Keratinocyte (primary cell): ENCODE results near the gene CHST8. TPM values are rescaled to one million over a fixed set of nuclear protein-coding genes. Genes with fewer than 3 reads are reported as not detected.

Source experiments
- DNase-seq: peaks from one replicate; pipeline ENCODE4 v3.0.0-alpha.2; 2011; ENCODE audit warnings: low read depth, missing footprints, low spot score
- FAIRE-seq: peaks from 2 replicates; lab custom pipeline; 2011; peaks lifted over from hg19 to GRCh38; lab: Jason Lieb, UNC
- H2AFZ ChIP-seq: 2 replicates; pipeline ENCODE4 v1.6.0; 2012; ENCODE audit warnings: low read length, control low read depth, inconsistent platforms; ENCODE audit not compliant: control insufficient read depth
- H3K27ac ChIP-seq: 2 replicates; pipeline ENCODE4 v1.5.1; 2011; ENCODE audit warnings: low read length; ENCODE audit not compliant: control insufficient read depth, insufficient read depth
- H3K27me3 ChIP-seq: 3 replicates; pipeline ENCODE4 v1.6.0; 2011; ENCODE audit warnings: low read length; ENCODE audit not compliant: control insufficient read depth, insufficient read depth; ENCODE audit errors: extremely low read depth
- H3K36me3 ChIP-seq, 2 experiments: 2 replicates in 1 of 2; 3 replicates in 1 of 2; pipeline ENCODE4 v1.5.1; 2011; ENCODE audit warnings: low read length in 2 of 2, mild to moderate bottlenecking in 1 of 2; ENCODE audit not compliant: control insufficient read depth in 2 of 2, insufficient read depth in 2 of 2; ENCODE audit errors: extremely low read depth in 1 of 2
- H3K4me1 ChIP-seq: 3 replicates; pipeline ENCODE4 v1.5.1; 2011; ENCODE audit warnings: low read length; ENCODE audit not compliant: control insufficient read depth, insufficient read depth; ENCODE audit errors: extremely low read depth
- H3K4me2 ChIP-seq: 3 replicates; pipeline ENCODE4 v1.6.0; 2011; ENCODE audit warnings: low read depth, low read length; ENCODE audit not compliant: control insufficient read depth, insufficient read depth; ENCODE audit errors: extremely low read depth
- H3K4me3 ChIP-seq, 3 experiments: fragments of 200-600 bp in 1 of 3; sonication (generic) in 1 of 3; 2 replicates in 2 of 3; 3 replicates in 1 of 3; pipeline ENCODE4 v1.5.1; 2011 to 2016; ENCODE audit warnings: low read length in 3 of 3, mild to moderate bottlenecking in 3 of 3, control low read depth in 2 of 3, inconsistent platforms in 1 of 3, low read depth in 1 of 3, mixed read lengths in 1 of 3, mixed run types in 1 of 3, moderate library complexity in 1 of 3; ENCODE audit not compliant: control insufficient read depth in 2 of 3, insufficient read depth in 2 of 3; ENCODE audit errors: extremely low read depth in 1 of 3
- H3K79me2 ChIP-seq: 2 replicates; pipeline ENCODE4 v1.6.0; 2012; ENCODE audit warnings: low read length; ENCODE audit not compliant: control insufficient read depth, insufficient read depth
- H3K9ac ChIP-seq: 3 replicates; pipeline ENCODE4 v1.6.0; 2011; ENCODE audit warnings: low read length; ENCODE audit not compliant: control insufficient read depth, insufficient read depth; ENCODE audit errors: extremely low read depth
- H3K9me1 ChIP-seq: 3 replicates; pipeline ENCODE4 v1.6.0; 2011; ENCODE audit warnings: low read length; ENCODE audit not compliant: control insufficient read depth, insufficient read depth; ENCODE audit errors: extremely low read depth
- H3K9me3 ChIP-seq: 2 replicates; pipeline ENCODE4 v1.5.1; 2012; ENCODE audit warnings: low read depth, low read length; ENCODE audit not compliant: control insufficient read depth
- H4K20me1 ChIP-seq: 3 replicates; pipeline ENCODE4 v1.6.0; 2011; ENCODE audit warnings: low read length; ENCODE audit not compliant: control insufficient read depth, insufficient read depth; ENCODE audit errors: extremely low read depth
- CTCF ChIP-seq, 3 experiments: IDR thresholded peaks in 1 of 3; conservative IDR thresholded peaks in 1 of 3; optimal IDR thresholded peaks in 1 of 3; 2 replicates in 2 of 3; 3 replicates in 1 of 3; pipeline versions ENCODE3 to v1.5.1; 2011; ENCODE audit warnings: low read length in 3 of 3, mild to moderate bottlenecking in 3 of 3, moderate library complexity in 2 of 3, control low read depth in 1 of 3, inconsistent platforms in 1 of 3; ENCODE audit not compliant: insufficient read depth in 2 of 3; ENCODE audit errors: extremely low read depth in 1 of 3
- EZH2 ChIP-seq: IDR thresholded peaks from one replicate; pipeline ENCODE4 v1.6.1; 2012; ENCODE audit warnings: inconsistent platforms, mild to moderate bottlenecking, low read length, moderate library complexity
- dilution Hi-C: fragments of 300-500 bp; cut with MboI; formaldehyde crosslinking; loops from one replicate; pipeline ENCODE4 v1.7.0; 2020; ENCODE audit warnings: low sequenced_read_pairs; ENCODE audit not compliant: extremely low pct_ligation_motif_present
- polyA plus RNA-seq, 5 experiments: library from polyadenylated mRNA; depleted of rRNA in 3 of 5; stranded (reverse) in 3 of 5; stranded (forward) in 1 of 5; unstranded in 1 of 5; fragments of >200 nt; gene quantifications; 1 replicate in 1 of 5; 2 replicates in 3 of 5; 3 replicates in 1 of 5; pipeline versions ENCODE4 v1.2.1 to v1.2.3, GENCODE V29; 2011 to 2012; ENCODE audit warnings: missing spikeins in 2 of 5, low read depth in 1 of 5, low replicate concordance in 1 of 5

Gene CHST8
- polyA plus RNA-seq, 1 donor (not counting 4 experiments of a cell fraction or from before 2014, with no cell fraction given) = not detected

- H3K9me3 ChIP-seq = peaks cover 2% of the 10 kb centered on the region
- H3K27ac ChIP-seq = no peak overlapping the region
- H3K79me2 ChIP-seq = no peaks in the 10 kb centered on the region
- no peaks in the 10 kb centered on the region for H3K36me3 ChIP-seq
- TF ChIP-seq CTCF (optimal IDR thresholded peaks at IDR 0.05 in 1 of 3, IDR thresholded peaks at IDR 0.05 in 1 of 3, conservative IDR thresholded peaks at IDR 0.05 in 1 of 3; ENCODE audit: extremely low read depth in 1 of 3, insufficient read depth in 2 of 3, low read length in 3 of 3) (no peak), EZH2 (no peak)
- DNase-seq = no peak
- H2AFZ ChIP-seq = no peak overlapping the region
- H3K9ac ChIP-seq = no peak overlapping the region
- no peaks in the 10 kb centered on the region for H3K27me3 ChIP-seq
- dilution Hi-C loops = no loop called here
- no peaks in the 10 kb centered on the region for H4K20me1 ChIP-seq
- H3K4me1 ChIP-seq = no peaks in the 10 kb centered on the region
- H3K9me1 ChIP-seq = no peaks in the 10 kb centered on the region
- no peak overlapping the region for H3K4me2 ChIP-seq
- FAIRE-seq = no peak
- H3K4me3 ChIP-seq = no peak overlapping the region
Measured at GRCh38 chr19:33677745-33678426, 56.1 kb downstream of the CHST8 start.

GRCh38 chr19:33678796-33679585, 57.2 kb downstream of the CHST8 start:
- TF ChIP-seq CTCF (optimal IDR thresholded peaks at IDR 0.05 in 1 of 3, IDR thresholded peaks at IDR 0.05 in 1 of 3, conservative IDR thresholded peaks at IDR 0.05 in 1 of 3; ENCODE audit: extremely low read depth in 1 of 3, insufficient read depth in 2 of 3, low read length in 3 of 3) (no peak), EZH2 (no peak)
- no peaks in the 10 kb centered on the region for H3K9me1 ChIP-seq
- dilution Hi-C loops = no loop called here
- no peaks in the 10 kb centered on the region for H3K36me3 ChIP-seq
- H3K9ac ChIP-seq = no peak overlapping the region
- no peak overlapping the region for H3K27ac ChIP-seq
- no peak for FAIRE-seq
- no peak for DNase-seq
- no peaks in the 10 kb centered on the region for H3K79me2 ChIP-seq
- peaks cover 2% of the 10 kb centered on the region for H3K9me3 ChIP-seq
- no peaks in the 10 kb centered on the region for H4K20me1 ChIP-seq
- no peak overlapping the region for H3K4me2 ChIP-seq
- no peak overlapping the region for H3K4me3 ChIP-seq
- no peaks in the 10 kb centered on the region for H3K27me3 ChIP-seq
- no peak overlapping the region for H2AFZ ChIP-seq
- no peaks in the 10 kb centered on the region for H3K4me1 ChIP-seq
